Neutrophil (primary cell): ENCODE measurements around the gene GALNT17.

Experiments
- H3K27ac ChIP-seq: fragments of 200-600 bp; sonication (generic); 2 replicates; pipeline ENCODE4 v1.5.1; 2016; ENCODE audit warnings: mild to moderate bottlenecking, moderate library complexity
- H3K27me3 ChIP-seq: fragments of 200-600 bp; sonication (generic); 2 replicates; pipeline ENCODE4 v1.6.0; 2016; ENCODE audit warnings: mild to moderate bottlenecking
- H3K36me3 ChIP-seq: fragments of 200-600 bp; sonication (generic); 2 replicates; pipeline ENCODE4 v1.5.1; 2017
- H3K4me1 ChIP-seq, 2 experiments: fragments of 200-600 bp in 1 of 2; sonication (generic) in 1 of 2; 1 replicate in 1 of 2; 2 replicates in 1 of 2; pipeline versions ENCODE4 v1.5.1 to v1.6.1; 2013 to 2016; ENCODE audit warnings: low read depth in 1 of 2, low read length in 1 of 2, mild to moderate bottlenecking in 1 of 2, moderate library complexity in 1 of 2; ENCODE audit not compliant: control insufficient read depth in 1 of 2, insufficient read depth in 1 of 2
- H3K4me3 ChIP-seq, 2 experiments: fragments of 200-600 bp in 1 of 2; sonication (generic) in 1 of 2; 1 replicate in 1 of 2; 2 replicates in 1 of 2; pipeline ENCODE4 v1.5.1; 2013 to 2016; ENCODE audit warnings: low read depth in 1 of 2, low read length in 1 of 2, mild to moderate bottlenecking in 1 of 2, moderate library complexity in 1 of 2
- H3K9me3 ChIP-seq: fragments of 200-600 bp; sonication (generic); 2 replicates; pipeline ENCODE4 v1.5.1; 2016
- TF ChIP-seq, protein P1 (sequence below): fragments of 200-600 bp; sonication (generic); IDR thresholded peaks from 2 replicates; pipeline ENCODE4 v1.5.1; 2016; ENCODE audit warnings: antibody characterized with exemption

The GALNT17 gene

DNA sequence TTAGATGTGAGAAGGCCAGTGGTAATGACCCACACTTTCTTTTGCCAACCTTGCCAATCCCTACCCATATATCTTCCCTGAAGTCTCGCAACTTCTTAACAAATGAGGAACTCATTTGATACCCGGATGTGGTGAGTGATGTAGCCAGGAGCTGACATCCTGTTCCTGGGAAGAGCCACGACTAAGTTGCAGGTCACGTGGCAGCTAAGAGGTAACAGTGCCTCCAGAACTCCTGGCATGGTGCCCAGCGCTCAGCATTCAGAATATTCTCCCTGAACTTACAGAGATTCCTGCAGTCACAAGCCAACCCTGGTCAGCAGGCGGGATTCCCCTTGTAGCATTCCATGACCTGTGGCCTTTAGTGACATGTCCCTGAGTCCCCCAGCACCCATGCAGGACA, 282.5 kb downstream of the GALNT17 start:
- H3K4me3 ChIP-seq: no peak overlapping the region
- TF ChIP-seq, protein P1, sequence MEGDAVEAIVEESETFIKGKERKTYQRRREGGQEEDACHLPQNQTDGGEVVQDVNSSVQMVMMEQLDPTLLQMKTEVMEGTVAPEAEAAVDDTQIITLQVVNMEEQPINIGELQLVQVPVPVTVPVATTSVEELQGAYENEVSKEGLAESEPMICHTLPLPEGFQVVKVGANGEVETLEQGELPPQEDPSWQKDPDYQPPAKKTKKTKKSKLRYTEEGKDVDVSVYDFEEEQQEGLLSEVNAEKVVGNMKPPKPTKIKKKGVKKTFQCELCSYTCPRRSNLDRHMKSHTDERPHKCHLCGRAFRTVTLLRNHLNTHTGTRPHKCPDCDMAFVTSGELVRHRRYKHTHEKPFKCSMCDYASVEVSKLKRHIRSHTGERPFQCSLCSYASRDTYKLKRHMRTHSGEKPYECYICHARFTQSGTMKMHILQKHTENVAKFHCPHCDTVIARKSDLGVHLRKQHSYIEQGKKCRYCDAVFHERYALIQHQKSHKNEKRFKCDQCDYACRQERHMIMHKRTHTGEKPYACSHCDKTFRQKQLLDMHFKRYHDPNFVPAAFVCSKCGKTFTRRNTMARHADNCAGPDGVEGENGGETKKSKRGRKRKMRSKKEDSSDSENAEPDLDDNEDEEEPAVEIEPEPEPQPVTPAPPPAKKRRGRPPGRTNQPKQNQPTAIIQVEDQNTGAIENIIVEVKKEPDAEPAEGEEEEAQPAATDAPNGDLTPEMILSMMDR: no peak
- H3K27ac ChIP-seq: no peak overlapping the region
- H3K27me3 ChIP-seq: no peaks in the 10 kb centered on the region
- H3K36me3 ChIP-seq: no peaks in the 10 kb centered on the region
- H3K9me3 ChIP-seq: peaks cover 4% of the 10 kb centered on the region
- H3K4me1 ChIP-seq: no peaks in the 10 kb centered on the region

DNA sequence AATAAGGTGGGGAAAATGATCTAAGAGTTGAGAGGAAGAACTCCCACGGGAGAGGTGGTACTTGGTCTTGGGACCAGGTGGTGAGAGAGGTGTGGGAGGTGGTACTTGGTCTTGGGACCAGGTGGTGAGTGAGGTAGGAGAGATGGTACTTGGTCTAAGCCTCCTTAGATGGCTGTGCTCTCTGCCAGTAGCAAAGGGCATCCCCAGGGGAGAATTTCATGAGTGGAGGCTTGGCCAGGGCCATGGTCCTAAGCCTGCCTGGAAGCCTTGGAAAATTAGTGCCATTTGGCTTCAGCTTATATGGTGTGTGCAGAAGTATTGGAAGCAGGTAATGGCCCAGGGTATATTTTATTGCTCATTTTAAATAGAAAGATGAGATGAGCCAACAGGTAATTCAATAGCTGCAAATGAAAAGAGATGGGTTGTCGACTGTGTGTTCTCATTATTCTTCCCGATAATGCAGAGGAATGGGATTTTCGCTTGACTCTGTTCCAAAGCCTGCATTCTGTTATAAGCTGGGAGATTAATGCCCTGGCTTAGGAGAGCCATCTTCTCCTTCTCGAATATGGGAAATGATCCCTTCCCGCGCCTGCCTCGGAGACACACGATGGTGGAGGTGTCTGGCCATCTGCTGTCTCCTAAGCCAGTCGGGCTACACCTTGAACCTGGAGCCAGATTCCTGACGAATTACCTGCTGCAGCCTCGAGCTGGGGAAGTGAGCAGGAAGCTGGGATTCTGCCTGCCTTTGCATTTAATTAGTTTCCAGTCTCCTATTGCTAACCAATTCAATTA, 287.8 kb downstream of the GALNT17 start:
- TF ChIP-seq, protein P1: no peak
- Histone ChIP-seq H3K9me3 (no peaks in the 10 kb centered on the region), H3K27ac (no peak overlapping the region), H3K36me3 (no peaks in the 10 kb centered on the region), H3K4me3 (no peak overlapping the region), H3K27me3 (no peaks in the 10 kb centered on the region), H3K4me1 (no peaks in the 10 kb centered on the region)

DNA sequence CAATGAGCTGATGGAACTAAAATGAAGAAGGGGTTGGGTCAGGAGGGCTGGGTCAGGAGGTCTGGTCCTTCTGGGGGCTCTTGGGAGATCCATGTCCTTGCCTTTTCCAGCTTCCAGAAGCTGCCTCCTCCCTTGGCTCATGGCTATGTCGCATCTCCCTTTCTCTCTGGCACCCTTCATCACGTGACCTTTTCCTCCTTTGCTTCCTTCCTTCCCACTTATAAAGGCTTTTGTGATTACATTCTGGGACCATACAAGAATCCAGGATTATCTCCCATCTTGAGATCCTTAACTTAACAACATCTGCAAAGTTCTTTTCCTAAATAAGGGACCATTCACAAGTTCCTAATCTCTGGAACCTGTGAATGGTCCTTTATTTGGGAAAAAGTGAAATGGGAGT, 290.2 kb downstream of the GALNT17 start:
- Histone ChIP-seq H3K27me3 (no peaks in the 10 kb centered on the region), H3K4me1 (no peaks in the 10 kb centered on the region), H3K27ac (no peak overlapping the region), H3K9me3 (no peaks in the 10 kb centered on the region), H3K4me3 (no peak overlapping the region), H3K36me3 (no peaks in the 10 kb centered on the region)
- TF ChIP-seq, protein P1: no peak

DNA sequence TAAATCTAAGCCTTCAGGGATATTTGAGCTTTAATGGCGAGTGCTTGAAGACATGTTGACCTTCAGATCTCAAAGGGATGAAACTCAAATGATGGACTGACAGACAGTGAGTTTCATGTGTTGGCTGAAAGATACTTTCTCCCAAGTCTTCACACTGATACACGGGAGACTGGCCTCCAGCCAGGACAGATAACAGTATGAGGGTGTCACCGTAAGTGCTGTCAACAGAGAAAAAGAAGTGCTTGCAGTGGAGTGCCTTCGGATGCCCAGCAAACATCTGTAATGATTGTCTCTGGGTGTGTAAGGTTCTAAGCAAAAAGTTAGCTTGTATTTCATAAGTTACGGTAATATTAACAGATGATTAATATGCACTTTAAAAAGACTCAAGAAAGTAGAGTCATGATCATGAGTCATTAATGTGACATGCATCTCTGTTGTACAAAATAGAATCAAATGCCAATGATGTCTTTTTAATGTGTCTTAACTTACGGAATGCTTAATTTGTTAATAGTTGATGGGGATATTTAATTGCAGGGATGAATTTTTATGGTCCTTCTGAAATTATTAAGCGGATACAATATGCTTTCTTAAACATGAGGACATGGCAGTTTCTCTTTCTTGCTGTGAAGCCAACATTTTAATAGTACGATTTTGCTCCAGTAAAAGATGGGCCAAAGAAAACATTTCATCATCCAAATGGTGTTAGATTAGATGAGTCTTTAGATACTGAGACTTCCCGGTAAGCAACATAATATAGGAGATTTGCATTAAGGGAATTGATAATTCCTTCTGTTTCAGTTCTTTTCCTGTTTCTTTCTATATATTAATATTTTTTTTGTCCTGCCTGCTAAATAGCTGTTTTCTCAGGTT, 292.5 kb downstream of the GALNT17 start:
- no peak overlapping the region for H3K4me3 ChIP-seq

DNA sequence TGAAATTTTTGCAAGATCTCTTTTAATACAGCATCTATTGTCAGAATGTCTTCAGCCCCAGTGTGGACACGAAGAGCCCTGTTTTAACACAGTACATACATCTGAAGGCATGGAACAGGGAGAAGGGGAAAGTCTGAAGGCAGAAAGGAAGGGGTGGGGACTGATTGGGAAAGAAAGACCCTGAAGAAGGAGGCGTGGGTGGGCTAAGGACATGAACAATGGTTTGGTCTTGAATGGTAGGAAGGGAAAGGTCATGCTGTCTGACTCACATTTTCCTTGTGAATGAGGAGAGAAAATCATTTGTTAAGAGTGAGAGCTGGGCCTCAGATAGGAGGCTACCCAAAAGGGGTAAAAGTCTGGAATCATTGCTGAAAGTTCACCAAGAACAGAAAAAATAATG, 297.1 kb downstream of the GALNT17 start:
- TF ChIP-seq, protein P1: no peak
- H3K27ac ChIP-seq: no peak overlapping the region
- no peaks in the 10 kb centered on the region for H3K36me3 ChIP-seq
- H3K4me3 ChIP-seq: no peak overlapping the region
- H3K27me3 ChIP-seq: no peaks in the 10 kb centered on the region
- H3K4me1 ChIP-seq: no peaks in the 10 kb centered on the region
- no peaks in the 10 kb centered on the region for H3K9me3 ChIP-seq

More for the DNA sequence above, 292.5 kb downstream of the GALNT17 start:
- Histone ChIP-seq H3K27me3 (no peaks in the 10 kb centered on the region), H3K36me3 (no peaks in the 10 kb centered on the region), H3K27ac (no peak overlapping the region), H3K9me3 (no peaks in the 10 kb centered on the region), H3K4me1 (no peaks in the 10 kb centered on the region)
- TF ChIP-seq, protein P1: no peak
